Fibroblast of skin of scalp (primary cell): ENCODE data around the gene CLTC.

Experiments
- DNase-seq: peaks from one replicate; pipeline ENCODE4 v3.0.0-alpha.2; 2013

The CLTC gene

GRCh38 chr17:59684967-59685366, 65.3 kb downstream of the CLTC start:
- DNase-seq, result no peak

DNA sequence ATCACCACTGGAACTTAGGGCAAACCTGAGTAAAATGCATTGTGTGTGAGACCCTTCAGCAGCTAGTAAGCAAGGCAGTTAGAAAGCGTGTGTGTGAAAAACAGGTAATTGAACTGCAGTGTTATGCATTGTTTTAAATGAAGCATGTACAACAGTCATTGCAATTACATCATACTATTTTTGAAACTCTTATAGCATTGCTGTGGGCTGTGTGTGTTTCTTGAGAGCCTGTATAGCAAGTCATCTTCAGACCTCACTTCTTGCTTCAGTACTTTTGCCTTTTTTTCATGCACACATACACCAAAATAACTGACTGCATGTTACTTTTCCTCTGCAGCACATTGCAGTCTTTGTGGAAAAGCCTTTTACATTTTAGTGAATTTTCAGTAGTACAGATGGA, 68.3 kb downstream of the CLTC start:
- no peak for DNase-seq

DNA sequence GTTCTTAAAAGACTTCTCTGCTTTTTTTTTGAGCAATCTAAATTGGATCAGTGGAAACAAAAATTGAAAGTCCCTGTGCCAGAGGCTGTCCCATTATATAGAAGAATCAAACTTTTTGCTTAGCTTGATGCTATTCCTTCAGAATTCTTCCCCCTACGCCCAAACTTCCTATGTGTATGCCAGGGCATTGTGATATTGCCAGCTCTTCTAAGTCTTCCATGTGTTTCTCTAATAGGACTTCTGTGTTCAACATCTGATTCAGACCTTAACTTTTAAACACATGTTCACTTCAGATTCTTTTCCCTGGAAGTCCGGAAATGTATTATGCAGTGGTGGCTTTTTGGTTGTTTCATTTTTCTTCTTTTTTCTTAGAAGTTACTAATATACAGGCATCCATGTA, 68.8 kb downstream of the CLTC start:
- no peak for DNase-seq

DNA sequence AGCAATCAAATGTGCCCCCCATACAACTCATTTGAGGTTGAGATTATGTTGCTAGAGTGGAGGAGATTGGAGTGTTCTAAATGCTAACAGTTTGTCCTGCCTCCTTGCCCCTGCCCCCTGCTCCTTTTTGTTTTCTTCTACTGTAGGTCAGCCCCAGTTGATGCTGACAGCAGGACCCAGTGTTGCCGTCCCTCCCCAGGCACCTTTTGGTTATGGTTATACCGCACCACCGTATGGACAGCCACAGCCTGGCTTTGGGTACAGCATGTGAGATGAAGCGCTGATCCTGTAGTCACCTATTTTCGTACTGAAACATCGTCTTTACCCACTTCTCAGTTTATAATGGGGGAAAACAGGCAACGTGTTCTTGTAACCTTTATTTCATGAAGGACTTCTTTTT, 73.9 kb downstream of the CLTC start:
- no peak for DNase-seq

DNA sequence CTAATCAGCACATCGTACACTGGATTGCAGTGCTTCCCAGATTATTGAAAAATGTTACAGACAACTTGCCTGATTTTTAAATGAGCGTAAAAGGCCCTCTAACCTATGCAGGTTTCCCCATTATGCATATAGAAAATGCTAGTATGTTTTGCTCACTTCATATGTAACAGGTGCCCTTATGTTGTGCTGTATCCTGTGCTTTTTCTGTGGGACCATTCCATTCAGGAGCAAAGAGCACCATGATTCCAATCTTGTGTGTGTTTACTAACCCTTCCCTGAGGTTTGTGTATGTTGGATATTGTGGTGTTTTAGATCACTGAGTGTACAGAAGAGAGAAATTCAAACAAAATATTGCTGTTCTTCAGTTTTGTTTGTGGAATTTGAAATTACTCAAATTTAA, 74.6 kb downstream of the CLTC start:
- no peak for DNase-seq

- peak; percentile 7 for DNase-seq
Observed at GRCh38 chr17:59695945-59696681, 76.4 kb downstream of the CLTC start.

DNA sequence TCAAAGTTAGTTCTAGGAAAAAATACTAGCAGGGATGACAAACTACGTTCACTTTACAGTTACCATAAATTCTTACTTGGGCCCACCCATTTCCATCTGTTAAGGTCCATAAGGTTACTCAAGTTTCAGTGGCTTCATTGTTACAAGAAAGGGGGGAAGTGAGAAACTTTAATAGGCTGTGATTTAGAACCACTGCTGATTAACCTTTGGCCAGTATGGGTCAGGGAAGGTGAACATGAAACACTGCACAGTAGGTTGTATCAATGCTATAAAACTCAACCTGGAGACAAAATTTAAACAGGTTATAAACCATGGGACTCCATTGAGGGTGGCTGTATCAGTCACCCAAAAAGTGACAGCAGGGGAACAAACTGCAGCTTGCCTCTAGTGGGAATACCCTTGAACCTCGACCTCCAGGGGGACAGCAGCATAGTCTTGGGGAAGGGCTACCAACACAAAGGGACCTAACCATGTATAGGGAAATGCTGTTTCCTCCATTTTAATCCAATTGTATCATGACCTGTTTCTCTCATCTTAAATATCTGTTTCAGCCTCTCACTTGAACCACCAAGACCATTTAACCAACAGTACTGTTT, 77.1 kb downstream of the CLTC start:
- no peak for DNase-seq

DNA sequence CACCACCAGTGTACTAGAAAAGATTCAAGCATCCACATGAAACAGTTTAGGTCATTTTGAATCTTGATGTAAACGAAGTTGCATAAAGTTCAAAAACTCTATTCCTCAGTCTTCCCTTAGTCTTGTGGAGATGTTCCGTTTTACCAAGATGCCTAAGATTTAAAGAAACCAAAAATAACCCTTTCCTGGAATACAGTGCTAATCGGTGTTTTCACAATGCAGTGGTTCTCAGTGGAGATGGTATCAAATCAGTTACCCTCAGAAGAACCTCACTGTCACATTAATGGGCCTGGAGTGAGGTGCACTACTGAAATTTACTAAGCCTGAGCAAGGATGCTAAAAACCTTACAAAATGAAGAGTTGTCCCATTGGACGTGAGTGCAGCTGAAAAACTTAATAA, 78.4 kb downstream of the CLTC start:
- DNase-seq, result no peak

DNA sequence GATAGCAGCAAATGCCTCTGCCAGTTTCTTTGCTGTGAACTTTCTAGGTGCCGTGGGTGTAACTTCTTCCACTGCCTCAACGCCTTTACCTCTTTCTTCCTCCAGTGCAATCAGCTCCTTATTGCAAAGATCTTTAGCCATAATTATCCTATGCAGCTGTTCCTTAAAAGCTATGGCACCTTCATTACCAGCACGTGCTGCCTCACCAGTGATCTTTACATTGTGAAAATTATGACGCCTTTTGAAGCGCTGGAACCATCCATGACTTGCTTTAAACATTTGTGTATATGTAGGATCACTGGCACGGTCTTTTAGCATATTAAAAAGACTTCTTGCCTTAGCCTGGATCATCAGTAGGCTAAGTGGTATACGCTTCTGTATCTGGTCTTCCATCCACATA, 79.5 kb downstream of the CLTC start:
- DNase-seq, result no peak

DNA sequence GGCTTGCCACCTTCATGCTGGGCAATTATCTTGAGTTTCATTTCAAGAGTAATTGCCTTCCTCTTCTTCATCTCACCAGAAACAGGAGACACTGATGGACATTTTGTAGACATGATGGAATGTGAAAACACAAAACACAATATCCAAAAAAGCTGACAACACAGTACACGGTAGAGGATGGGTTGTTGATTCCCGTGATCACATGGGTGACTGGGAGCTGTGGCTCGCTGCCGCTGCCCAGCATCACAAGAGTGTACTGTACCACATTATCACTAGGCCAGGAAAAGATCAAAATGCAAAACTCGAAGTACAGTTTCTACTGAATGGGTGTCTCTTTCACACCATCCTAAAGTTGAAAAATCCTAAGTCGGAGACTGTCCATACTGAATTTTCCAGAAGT, 80.1 kb downstream of the CLTC start:
- DNase-seq, result no peak

- no peak for DNase-seq
Observed at GRCh38 chr17:59702304-59702703, 82.6 kb downstream of the CLTC start.

DNA sequence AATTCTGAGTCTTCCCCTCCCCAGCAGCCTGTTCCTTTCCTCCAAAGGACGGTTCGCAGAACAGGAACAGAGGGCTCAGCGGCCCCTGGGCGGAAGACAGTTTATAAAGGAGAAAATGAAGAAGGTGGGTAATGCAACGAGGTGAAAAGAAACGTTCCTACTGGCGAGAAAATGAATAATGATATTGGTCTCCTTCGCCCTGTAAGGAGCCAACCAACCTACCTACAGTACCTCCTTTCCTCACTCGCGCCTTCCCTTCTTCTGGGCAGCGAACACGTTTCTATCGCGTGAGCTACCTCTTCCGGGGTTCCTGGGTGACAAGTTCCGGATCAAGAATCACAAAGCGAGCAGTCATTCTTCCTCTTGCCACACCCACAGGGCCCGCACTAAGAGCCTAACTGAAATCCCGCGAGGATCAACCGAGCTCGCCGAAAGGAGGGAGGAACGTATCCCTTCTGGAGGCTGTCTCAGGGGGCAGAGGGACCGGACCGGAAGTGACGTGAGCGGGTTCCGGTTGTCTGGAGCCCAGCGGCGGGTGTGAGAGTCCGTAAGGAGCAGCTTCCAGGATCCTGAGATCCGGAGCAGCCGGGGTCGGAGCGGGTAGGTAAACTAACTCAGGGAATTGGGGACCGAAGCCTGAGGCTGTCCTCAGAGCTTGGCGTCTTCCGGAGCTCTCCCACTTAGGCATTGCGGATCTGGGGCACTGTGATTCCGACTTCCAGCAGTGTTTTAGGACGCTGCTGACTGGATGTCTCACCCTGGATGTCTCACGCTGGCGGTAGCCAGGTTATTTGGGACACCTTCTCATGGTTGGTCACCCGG, 87.7 kb downstream of the CLTC start, which contains the start of the genes PTRH2 and VMP1:
PTRH2 (minus strand) TSS at position 282 of the 822 bp plus-strand sequence. CDS start 9,452 bp downstream, outside the sequence.
VMP1 (plus strand) TSS at position 506 of the 822 bp plus-strand sequence. CDS start 23,793 bp downstream, outside the sequence.
- peak; percentile 100 for DNase-seq

DNA sequence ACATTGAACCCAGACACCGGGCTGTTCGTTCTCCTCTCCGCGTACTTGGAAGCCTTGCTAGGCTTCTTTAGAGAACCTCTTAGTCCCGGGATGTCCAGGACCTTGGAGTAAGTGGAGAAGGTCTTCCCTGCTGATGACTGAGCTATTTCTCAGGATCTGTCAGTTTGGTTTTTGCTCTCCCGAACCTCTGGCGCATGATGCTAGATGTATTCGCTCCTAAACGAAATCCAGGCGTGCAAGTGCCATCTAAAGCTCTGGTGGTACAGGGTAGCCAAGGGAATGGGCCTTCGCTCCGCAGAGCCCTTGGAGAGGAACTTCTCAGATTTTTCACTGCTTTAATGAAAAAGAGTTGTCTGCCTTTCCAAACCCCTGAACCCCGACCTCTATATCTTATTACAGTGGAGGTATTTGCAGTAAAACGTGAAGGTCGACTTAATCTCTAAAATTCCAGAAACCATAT, 88.3 kb downstream of the CLTC start:
- no peak for DNase-seq

DNA sequence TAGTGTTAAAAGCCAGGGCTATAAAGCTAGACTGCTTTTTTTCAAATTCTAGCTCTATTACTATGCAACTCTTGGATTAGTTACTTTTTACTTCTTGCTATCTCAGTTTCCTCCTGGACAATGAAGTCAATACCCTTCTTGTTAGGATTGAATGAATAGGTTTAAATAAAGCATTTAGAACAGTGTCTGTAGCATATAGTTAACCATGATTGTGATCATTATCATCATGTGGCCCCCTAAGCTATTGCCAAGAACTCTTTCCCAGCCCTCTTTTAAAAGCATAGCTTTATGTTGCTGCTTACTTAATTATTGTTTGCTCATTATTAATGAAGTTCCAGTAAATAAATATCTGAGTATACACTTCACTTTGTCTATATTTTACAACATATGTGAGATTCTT, 92.2 kb downstream of the CLTC start:
- no peak for DNase-seq

- no peak for DNase-seq
Observed at GRCh38 chr17:59712862-59713261, 93.2 kb downstream of the CLTC start.

DNA sequence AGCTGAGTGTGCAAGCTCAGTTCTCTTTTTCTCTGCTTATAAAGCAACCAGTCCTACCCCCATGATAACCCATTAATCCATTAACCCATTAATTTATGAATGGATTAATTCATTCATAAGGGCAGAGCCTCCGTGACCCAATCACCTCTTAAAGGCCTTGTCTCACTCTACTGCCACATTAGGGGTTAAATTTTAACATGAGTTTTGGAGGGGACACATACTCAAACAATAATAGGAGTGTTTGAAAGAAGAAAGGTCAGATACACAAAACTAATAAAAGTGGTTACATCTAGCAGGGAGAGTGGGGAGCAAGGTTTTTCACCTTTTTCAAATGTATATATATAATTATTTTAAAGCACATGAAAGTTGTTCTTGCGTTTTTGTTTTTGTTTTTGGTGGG, 94.6 kb downstream of the CLTC start:
- DNase-seq, result no peak

DNA sequence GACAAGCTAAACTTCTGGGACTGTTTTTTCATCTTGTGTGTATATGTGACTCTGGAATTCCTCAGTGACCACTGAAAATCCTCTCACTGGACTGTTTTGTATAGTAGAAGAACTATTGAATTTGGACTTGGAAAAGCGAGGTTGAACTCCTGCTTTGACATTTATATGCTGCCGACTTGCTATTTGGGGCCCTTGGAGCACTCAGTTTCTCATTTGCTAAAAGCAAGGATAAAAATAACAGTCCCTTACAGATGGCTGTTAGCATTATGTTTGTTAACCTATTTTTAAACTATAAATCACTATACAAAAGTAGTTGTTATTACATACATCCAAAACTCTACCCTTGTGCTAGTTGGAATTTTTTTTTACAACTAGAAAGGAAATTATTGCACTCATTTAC, 96.7 kb downstream of the CLTC start:
- DNase-seq, result no peak

DNA sequence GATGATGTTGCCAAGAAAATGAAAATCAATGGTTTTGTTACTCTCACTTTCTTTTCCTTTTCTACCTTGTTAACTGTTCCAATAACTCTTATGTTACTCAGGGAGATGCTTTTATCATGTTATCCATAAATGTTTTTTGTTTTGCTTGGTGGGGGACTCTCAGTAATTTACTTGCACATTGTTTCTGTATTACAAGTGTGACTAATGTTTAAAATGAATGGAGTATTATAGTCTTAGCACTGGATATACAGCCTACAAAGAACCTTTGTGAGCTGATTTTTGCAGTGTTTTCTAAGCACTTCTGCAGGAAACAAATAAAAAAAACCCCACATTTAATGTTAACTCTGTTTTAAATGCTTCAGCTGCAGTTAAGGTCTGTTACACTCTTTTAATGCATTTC, 99.8 kb downstream of the CLTC start:
- no peak for DNase-seq

DNA sequence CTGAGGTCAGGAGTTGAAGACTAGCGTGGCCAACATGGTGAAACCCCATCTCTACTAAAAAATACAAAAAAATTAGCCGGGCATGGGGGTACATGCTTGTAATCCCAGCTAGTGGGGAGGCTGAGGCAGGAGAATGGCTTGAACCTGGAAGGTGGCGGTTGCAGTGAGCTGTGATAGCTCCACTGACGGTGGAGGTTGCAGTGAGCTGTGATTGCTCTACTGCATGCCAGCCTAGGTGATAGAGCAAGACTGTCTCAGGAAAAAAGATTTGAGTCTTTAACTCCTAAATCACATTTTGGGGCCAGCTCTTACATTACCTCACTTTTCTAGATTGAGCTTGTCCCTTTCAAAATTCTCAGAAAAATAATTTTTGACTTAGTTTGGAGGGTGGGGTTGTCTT, 102.9 kb downstream of the CLTC start:
- no peak for DNase-seq

- no peak for DNase-seq
Observed at GRCh38 chr17:59723041-59723440, 103.3 kb downstream of the CLTC start.

DNA sequence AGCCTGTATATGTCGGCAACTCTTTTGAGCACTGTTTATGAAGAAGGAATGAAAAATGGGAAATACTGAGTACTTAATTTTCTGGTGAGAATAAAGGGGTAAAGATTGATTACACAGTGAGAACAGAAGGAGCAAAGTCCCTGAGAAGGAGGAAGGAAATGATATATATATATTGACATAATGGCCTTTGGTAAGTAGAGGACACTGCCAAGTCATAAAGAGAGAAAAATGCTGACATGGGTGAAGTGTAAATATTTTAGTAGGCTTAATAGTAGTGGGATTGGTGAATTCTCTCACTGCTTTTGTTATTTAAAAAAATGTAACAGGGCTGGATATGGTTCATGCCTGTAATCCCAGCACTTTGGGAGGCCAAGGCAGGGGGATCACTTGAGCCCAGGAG, 103.9 kb downstream of the CLTC start:
- DNase-seq, result no peak

DNA sequence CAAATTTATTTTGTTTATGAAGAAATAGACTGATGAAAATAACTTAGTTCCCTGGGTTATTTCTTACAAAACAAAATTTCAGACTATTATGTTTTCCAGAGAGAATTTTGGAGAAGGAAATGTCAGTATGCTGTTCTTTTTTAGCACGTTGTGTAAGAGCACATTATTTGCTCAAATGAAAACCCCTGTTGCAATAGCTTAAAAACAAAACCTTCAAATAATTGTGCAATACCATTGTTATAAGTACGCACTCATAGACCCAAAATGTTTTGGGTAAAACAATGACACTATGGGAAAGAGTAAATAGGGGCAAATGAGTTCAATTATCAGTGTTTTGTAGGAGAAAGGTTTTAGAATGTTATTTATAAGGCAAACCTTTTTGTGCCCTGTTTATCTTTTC, 106.0 kb downstream of the CLTC start:
- no peak for DNase-seq

- no peak for DNase-seq
Observed at GRCh38 chr17:59727817-59728533, 108.3 kb downstream of the CLTC start.
